Smooth muscle cell of trachea (primary cell): ENCODE results near the gene RAPGEF4. TPM values are rescaled to one million over a fixed set of nuclear protein-coding genes. Genes with fewer than 3 reads are reported as not detected.

Experiments used
- total RNA-seq: library from RNA; depleted of rRNA; stranded (reverse); fragments of >200 nt; gene quantifications from 2 replicates; pipeline ENCODE4 v1.2.1, GENCODE V29; 2014

The RAPGEF4 gene
- 0.66 and 1.2 TPM in 2 replicates for total RNA-seq

GRCh38 chr2:172735582-172736423 lies at the start of gene RAPGEF4:
Gene RAPGEF4 (plus strand): TSS chr2:172735845. CDS start chr2:172735984, 139 bp downstream.

DNA sequence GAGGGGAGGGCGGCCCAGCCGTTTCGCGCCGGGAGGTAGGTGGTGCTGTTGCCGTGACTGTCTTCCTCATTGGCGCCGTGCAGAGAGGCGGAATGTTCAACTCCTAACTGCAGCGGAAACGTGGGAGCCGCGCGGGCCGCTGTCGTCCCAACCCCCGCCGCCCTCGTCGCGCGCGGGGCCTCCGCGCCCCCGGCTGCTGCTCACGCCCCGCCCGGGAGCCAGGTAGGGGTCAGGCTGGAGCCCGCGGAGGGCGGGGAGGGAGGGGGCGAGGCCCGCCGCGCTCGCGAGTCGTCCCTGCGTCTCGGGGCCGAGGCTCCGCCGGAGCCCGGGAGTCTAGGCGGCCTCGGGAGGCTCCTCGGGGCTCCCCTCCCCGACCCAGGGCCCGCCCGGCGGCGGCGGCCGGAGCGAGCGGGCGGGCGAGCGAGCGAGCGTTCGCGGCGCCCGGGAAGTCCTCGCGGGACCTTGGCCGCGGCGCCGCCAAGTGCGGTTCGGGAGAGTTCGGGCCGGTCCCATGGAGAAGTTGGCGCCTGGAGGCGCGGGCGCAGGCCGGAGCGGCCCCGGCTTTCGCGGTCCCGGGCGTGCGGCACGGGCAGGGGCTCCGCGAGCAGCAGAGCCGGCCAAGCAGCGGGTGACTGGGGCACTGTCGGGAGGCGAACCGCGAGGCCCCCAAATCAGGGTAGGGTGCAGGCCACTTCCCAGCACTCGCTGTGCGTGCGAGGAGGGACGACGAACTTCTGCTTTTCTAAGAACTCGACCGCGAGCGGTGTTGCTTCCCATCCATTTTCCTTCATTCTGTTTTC lies 340.3 kb downstream of the RAPGEF4 start, which contains the start of gene MAP3K20:
TSS of gene MAP3K20 (plus strand) at position 66 of the 800 bp plus-strand sequence. CDS start 15,186 bp downstream, outside the sequence.

Other genes starting within 250 kb of the RAPGEF4 start
- 19.8 and 36.9 TPM in 2 replicates for gene PDK1, start 179.8 kb upstream of the RAPGEF4 start, total RNA-seq